Fibroblast of skin of back (primary cell): ENCODE measurements around the gene EFL1. TPM values are rescaled to one million over a fixed set of nuclear protein-coding genes. Genes with fewer than 3 reads are reported as not detected.
A peak's percentile ranks its signal among the peaks of the same experiment; 100 is the strongest.
"Not testable (repeated sequence)": the region's sequence is repeated elsewhere in the genome, so short reads cannot be mapped to it uniquely, and the experiment has no call there.

Source experiments
- DNase-seq: peaks from one replicate; pipeline ENCODE4 v3.0.0-alpha.2; 2013
- polyA plus RNA-seq, 2 experiments: library from polyadenylated mRNA; unstranded; fragments of 120-200 nt; gene quantifications; one replicate each; pipeline ENCODE4 v1.2.1, GENCODE V29; 2013; ENCODE audit not compliant: insufficient read length in 2 of 2

Gene EFL1
- 18.8 TPM for polyA plus RNA-seq (2013, experiment 1 of 2; ENCODE audit: insufficient read length)
- 14.3 TPM for polyA plus RNA-seq (2013, experiment 2 of 2; ENCODE audit: insufficient read length)

GRCh38 chr15:82262422-82263026 is at the start of gene EFL1, which contains the start of gene SAXO2:
TSS of gene EFL1 (minus strand) at chr15:82262734. CDS start at chr15:82261778, 956 bp downstream.
TSS of gene SAXO2 (plus strand) at chr15:82262818. CDS start at chr15:82262880, 62 bp downstream.
- DNase-seq = peak; percentile 91

- DNase-seq = not testable (repeated sequence)
These were observed 48.8 kb upstream of the EFL1 start for GRCh38 chr15:82311321-82311720.

GRCh38 chr15:82309802-82310201 is 47.3 kb upstream of the EFL1 start:
- DNase-seq = no peak

- no peak for DNase-seq
These were observed 45.2 kb upstream of the EFL1 start for GRCh38 chr15:82307714-82308081.

- DNase-seq = no peak
These were observed 44.5 kb upstream of the EFL1 start for GRCh38 chr15:82306791-82307713.

GRCh38 chr15:82305621-82306048 is 43.1 kb upstream of the EFL1 start:
- no peak for DNase-seq

- DNase-seq = no peak
These were observed 42.2 kb upstream of the EFL1 start for GRCh38 chr15:82304778-82305090.

GRCh38 chr15:82303956-82304777 is 41.6 kb upstream of the EFL1 start:
- no peak for DNase-seq

- no peak for DNase-seq
These were observed 38.9 kb upstream of the EFL1 start for GRCh38 chr15:82301296-82302016.

GRCh38 chr15:82300883-82301282 is 38.3 kb upstream of the EFL1 start:
- no peak for DNase-seq

- peak; percentile 7 for DNase-seq
These were observed 37.8 kb upstream of the EFL1 start for GRCh38 chr15:82300326-82300725.

GRCh38 chr15:82299511-82299914 is 37.0 kb upstream of the EFL1 start:
- not testable (repeated sequence) for DNase-seq

- no peak for DNase-seq
These were observed 36.0 kb upstream of the EFL1 start for GRCh38 chr15:82298520-82298919.

- no peak for DNase-seq
These were observed 35.5 kb upstream of the EFL1 start for GRCh38 chr15:82298032-82298431.

- DNase-seq = no peak
These were observed 35.0 kb upstream of the EFL1 start for GRCh38 chr15:82297546-82297945.

- no peak for DNase-seq
These were observed 31.6 kb upstream of the EFL1 start for GRCh38 chr15:82294061-82294690.

- no peak for DNase-seq
These were observed 29.7 kb upstream of the EFL1 start for GRCh38 chr15:82292271-82292670.

- DNase-seq = not testable (repeated sequence)
These were observed 25.7 kb upstream of the EFL1 start for GRCh38 chr15:82288202-82288601.

GRCh38 chr15:82286475-82286874 is 23.9 kb upstream of the EFL1 start:
- DNase-seq = not testable (repeated sequence)

- DNase-seq = not testable (repeated sequence)
These were observed 21.8 kb upstream of the EFL1 start for GRCh38 chr15:82284381-82284780.

- not testable (repeated sequence) for DNase-seq
These were observed 19.9 kb upstream of the EFL1 start for GRCh38 chr15:82282386-82282785.

- DNase-seq = not testable (repeated sequence)
These were observed 18.7 kb upstream of the EFL1 start for GRCh38 chr15:82281276-82281675.
